BLaER1 treated with 17β-estradiol and CSF1 and Interleukin-3, amounts not matched to agents 10 nM and 100 nM (cell line): ENCODE data around the gene NEMP1.
"Not testable (repeated sequence)": the region's sequence is repeated elsewhere in the genome, so short reads cannot be mapped to it uniquely, and the experiment has no call there.

Experiments used
- H3K27ac ChIP-seq, 11 experiments: shearing (Covaris generic); formaldehyde crosslinking; 2 replicates each; pipeline ENCODE4 v1.8.1; 2022
- H3K27me3 ChIP-seq, 11 experiments: shearing (Covaris generic); formaldehyde crosslinking; 2 replicates each; pipeline ENCODE4 v1.8.1; 2022
- H3K36me3 ChIP-seq, 11 experiments: shearing (Covaris generic); formaldehyde crosslinking; 2 replicates each; pipeline ENCODE4 v1.8.1; 2022
- H3K4me1 ChIP-seq, 10 experiments: shearing (Covaris generic); formaldehyde crosslinking; 2 replicates each; pipeline ENCODE4 v1.8.1; 2022
- H3K4me2 ChIP-seq, 11 experiments: shearing (Covaris generic); formaldehyde crosslinking; 2 replicates each; pipeline ENCODE4 v1.8.1; 2022
- H3K4me3 ChIP-seq, 10 experiments: shearing (Covaris generic); formaldehyde crosslinking; 2 replicates each; pipeline ENCODE4 v1.8.1; 2022
- H3K9ac ChIP-seq, 11 experiments: shearing (Covaris generic); formaldehyde crosslinking; 2 replicates each; pipeline ENCODE4 v1.8.1; 2022
- H3K9me3 ChIP-seq, 11 experiments: shearing (Covaris generic); formaldehyde crosslinking; replicated peaks in 1 of 11; 2 replicates each; pipeline ENCODE4 v1.8.1; 2022
- H4K20me1 ChIP-seq, 11 experiments: shearing (Covaris generic); formaldehyde crosslinking; 2 replicates each; pipeline ENCODE4 v1.8.1; 2022
- Cebpa-rat ChIP-seq, 11 experiments: shearing (Covaris generic); IDR thresholded peaks; 2 replicates each; pipeline ENCODE4 v1.8.1; 2022

Gene NEMP1

GRCh38 chr12:57078519-57079404, at the start of gene NEMP1:
NEMP1 (minus strand) TSS chr12:57078791; CDS start chr12:57078745, 46 bp downstream.
- Histone ChIP-seq H3K27ac (peak within 1 kb of the TSS; percentile 61 to 98 (median 92)), H3K4me1 (peaks cover 17 to 45% (median 26%) of the 10 kb centered on the region in 10 experiments), H3K4me3 (peak within 1 kb of the TSS; percentile 70 to 96 (median 82)), H3K9me3 (no peaks in the 10 kb centered on the region), H3K9ac (peak within 1 kb of the TSS; percentile 83 to 97 (median 92)), H3K36me3 (peaks cover 0 to 28% (median 19%) of the 10 kb centered on the region in 11 experiments; a peak in 17 of 22 replicates), H3K4me2 (peak within 1 kb of the TSS; percentile 74 to 96 (median 89)), H4K20me1 (peaks cover 0 to 5% (median 0%) of the 10 kb centered on the region in 11 experiments; a peak in 2 of 22 replicates), H3K27me3 (no peaks in the 10 kb centered on the region)
- no peak for TF ChIP-seq Cebpa-rat (IDR thresholded peaks at IDR 0.05)

GRCh38 chr12:57127726-57128518, 49.3 kb upstream of the NEMP1 start, which contains the start of gene LRP1:
LRP1 (plus strand) TSS chr12:57128483; CDS start chr12:57128965, 482 bp downstream.
- Histone ChIP-seq H3K27me3 (peaks cover 3 to 36% (median 26%) of the 10 kb centered on the region in 11 experiments; a peak in 18 of 22 replicates), H3K9me3 (peaks cover 0 to 6% (median 0%) of the 10 kb centered on the region in 11 experiments; a peak in 2 of 22 replicates), H3K36me3 (peaks cover 0 to 12% (median 0%) of the 10 kb centered on the region in 11 experiments; a peak in 3 of 22 replicates), H3K4me2 (peak within 1 kb of the TSS; percentile 96 to 99 (median 97)), H3K4me3 (peak within 1 kb of the TSS; percentile 76 to 93 (median 84)), H3K9ac (peak within 1 kb of the TSS; percentile 68 to 83 (median 80)), H4K20me1 (peaks cover 0 to 28% (median 16%) of the 10 kb centered on the region in 11 experiments; a peak in 9 of 22 replicates), H3K4me1 (peaks cover 33 to 51% (median 45%) of the 10 kb centered on the region in 10 experiments), H3K27ac (peak within 1 kb of the TSS; percentile 32 to 75 (median 61); a peak in 19 of 22 replicates)
- TF ChIP-seq Cebpa-rat (IDR thresholded peaks at IDR 0.05): no peak

- peak overlapping the region; percentile 63 to 99 (median 96) for H3K4me2 ChIP-seq
- peak overlapping the region; percentile 68 to 83 (median 80); a peak in 21 of 22 replicates for H3K9ac ChIP-seq
- peaks cover 0 to 21% (median 14%) of the 10 kb centered on the region in 11 experiments; a peak in 8 of 22 replicates for H4K20me1 ChIP-seq
- peak overlapping the region in 2 of 11 experiments; percentile 25 to 72; a peak in 2 of 22 replicates for H3K27ac ChIP-seq
- peak overlapping the region; percentile 76 to 93 (median 84) for H3K4me3 ChIP-seq
- peaks cover 0 to 6% (median 0%) of the 10 kb centered on the region in 11 experiments; a peak in 2 of 22 replicates for H3K9me3 ChIP-seq
- peaks cover 32 to 48% (median 41%) of the 10 kb centered on the region in 10 experiments for H3K4me1 ChIP-seq
- peaks cover 0 to 9% (median 0%) of the 10 kb centered on the region in 11 experiments; a peak in 3 of 22 replicates for H3K36me3 ChIP-seq
- no peak for TF ChIP-seq Cebpa-rat (IDR thresholded peaks at IDR 0.05)
- peaks cover 3 to 36% (median 26%) of the 10 kb centered on the region in 11 experiments; a peak in 18 of 22 replicates for H3K27me3 ChIP-seq
These were observed 48.6 kb upstream of the NEMP1 start for GRCh38 chr12:57127101-57127725.

- H3K9ac ChIP-seq: peak overlapping the region in 6 of 11 experiments; percentile 5 to 82 (median 80); a peak in 8 of 22 replicates
- H3K36me3 ChIP-seq: peaks cover 0 to 3% (median 0%) of the 10 kb centered on the region in 11 experiments; a peak in 1 of 22 replicates
- H3K9me3 ChIP-seq: peaks cover 0 to 6% (median 0%) of the 10 kb centered on the region in 11 experiments; a peak in 2 of 22 replicates
- no peak overlapping the region for H3K27ac ChIP-seq
- peak overlapping the region in 3 of 10 experiments; percentile 83 to 93 (median 92); a peak in 4 of 20 replicates for H3K4me3 ChIP-seq
- peaks cover 26 to 41% (median 34%) of the 10 kb centered on the region in 10 experiments for H3K4me1 ChIP-seq
- H3K4me2 ChIP-seq: peak overlapping the region; percentile 63 to 99 (median 96); a peak in 18 of 22 replicates
- peaks cover 3 to 36% (median 26%) of the 10 kb centered on the region in 11 experiments; a peak in 18 of 22 replicates for H3K27me3 ChIP-seq
- TF ChIP-seq Cebpa-rat (IDR thresholded peaks at IDR 0.05): no peak
- peaks cover 0 to 15% (median 7%) of the 10 kb centered on the region in 11 experiments; a peak in 8 of 22 replicates for H4K20me1 ChIP-seq
These were observed 48.0 kb upstream of the NEMP1 start for GRCh38 chr12:57126561-57126960.

GRCh38 chr12:57126061-57126460, 47.5 kb upstream of the NEMP1 start:
- no peak overlapping the region; a peak in 1 of 22 replicates for H3K4me2 ChIP-seq
- peaks cover 0 to 3% (median 0%) of the 10 kb centered on the region in 11 experiments; a peak in 1 of 22 replicates for H3K36me3 ChIP-seq
- no peak overlapping the region; a peak in 1 of 22 replicates for H3K9ac ChIP-seq
- peaks cover 0 to 10% (median 2%) of the 10 kb centered on the region in 11 experiments; a peak in 5 of 22 replicates for H4K20me1 ChIP-seq
- no peak overlapping the region for H3K4me3 ChIP-seq
- peaks cover 3 to 36% (median 26%) of the 10 kb centered on the region in 11 experiments; a peak in 18 of 22 replicates for H3K27me3 ChIP-seq
- H3K4me1 ChIP-seq: peaks cover 21 to 36% (median 30%) of the 10 kb centered on the region in 10 experiments
- H3K9me3 ChIP-seq: peaks cover 0 to 6% (median 0%) of the 10 kb centered on the region in 11 experiments; a peak in 2 of 22 replicates
- no peak overlapping the region for H3K27ac ChIP-seq
- no peak for TF ChIP-seq Cebpa-rat (IDR thresholded peaks at IDR 0.05)

- H3K9me3 ChIP-seq: peaks cover 0 to 6% (median 0%) of the 10 kb centered on the region in 11 experiments; a peak in 2 of 22 replicates
- H3K27me3 ChIP-seq: peaks cover 3 to 36% (median 26%) of the 10 kb centered on the region in 11 experiments; a peak in 18 of 22 replicates
- no peak for TF ChIP-seq Cebpa-rat (IDR thresholded peaks at IDR 0.05)
- no peak overlapping the region for H3K4me3 ChIP-seq
- no peak overlapping the region for H3K9ac ChIP-seq
- H4K20me1 ChIP-seq: no peaks in the 10 kb centered on the region
- peaks cover 15 to 24% (median 20%) of the 10 kb centered on the region in 10 experiments for H3K4me1 ChIP-seq
- H3K4me2 ChIP-seq: no peak overlapping the region
- H3K27ac ChIP-seq: no peak overlapping the region
- no peaks in the 10 kb centered on the region for H3K36me3 ChIP-seq
These were observed 45.8 kb upstream of the NEMP1 start for GRCh38 chr12:57124261-57124877.

GRCh38 chr12:57123813-57124212, 45.2 kb upstream of the NEMP1 start:
- H3K27ac ChIP-seq: no peak overlapping the region
- peaks cover 0 to 6% (median 0%) of the 10 kb centered on the region in 11 experiments; a peak in 2 of 22 replicates for H3K9me3 ChIP-seq
- H3K36me3 ChIP-seq: no peaks in the 10 kb centered on the region
- H3K9ac ChIP-seq: no peak overlapping the region
- no peaks in the 10 kb centered on the region for H4K20me1 ChIP-seq
- no peak overlapping the region for H3K4me2 ChIP-seq
- TF ChIP-seq Cebpa-rat (IDR thresholded peaks at IDR 0.05): no peak
- peaks cover 19 to 27% (median 23%) of the 10 kb centered on the region in 10 experiments for H3K4me1 ChIP-seq
- peaks cover 3 to 36% (median 26%) of the 10 kb centered on the region in 11 experiments; a peak in 18 of 22 replicates for H3K27me3 ChIP-seq
- H3K4me3 ChIP-seq: no peak overlapping the region

- peaks cover 0 to 12% (median 9%) of the 10 kb centered on the region in 11 experiments; a peak in 9 of 22 replicates for H3K27me3 ChIP-seq
- not testable (repeated sequence) for H3K4me2 ChIP-seq, H3K9me3 ChIP-seq
These were observed 42.1 kb upstream of the NEMP1 start for GRCh38 chr12:57120718-57121117.

More at GRCh38 chr12:57120718-57121117, 42.1 kb upstream of the NEMP1 start:
- peaks cover 7 to 37% (median 21%) of the 10 kb centered on the region in 10 experiments; a peak in 17 of 20 replicates for H3K4me1 ChIP-seq
- H3K27ac ChIP-seq, H3K9ac ChIP-seq, H3K36me3 ChIP-seq, H4K20me1 ChIP-seq, H3K4me3 ChIP-seq: not testable (repeated sequence)
